Activated naive CD8-positive, alpha-beta T cell (primary cell): ENCODE results near the gene TMC7.
A peak's percentile ranks its signal among the peaks of the same experiment; 100 is the strongest.
"Not testable (repeated sequence)": the region's sequence is repeated elsewhere in the genome, so short reads cannot be mapped to it uniquely, and the experiment has no call there.

ENCODE experiments used
- H3K27ac Mint-ChIP-seq: one replicate; pipeline ENCODE4 v1.8.0; 2021; ENCODE audit warnings: mixed read lengths
- H3K27me3 Mint-ChIP-seq: one replicate; pipeline ENCODE4 v1.8.0; 2021; ENCODE audit warnings: mixed read lengths
- H3K36me3 Mint-ChIP-seq: one replicate; pipeline ENCODE4 v1.8.0; 2021; ENCODE audit warnings: mixed read lengths
- H3K4me1 Mint-ChIP-seq: one replicate; pipeline ENCODE4 v1.8.0; 2021; ENCODE audit warnings: low read depth, mixed read lengths
- H3K4me3 Mint-ChIP-seq: one replicate; pipeline ENCODE4 v1.8.0; 2021; ENCODE audit warnings: mild to moderate bottlenecking, mixed read lengths
- H3K9me3 Mint-ChIP-seq: one replicate; pipeline ENCODE4 v1.8.0; 2021; ENCODE audit warnings: low read depth, mixed read lengths

The TMC7 gene

GRCh38 chr16:18983565-18984434, at the start of gene TMC7:
Gene TMC7, plus strand, starts transcription at chr16:18983934. Its CDS starts 130 bp downstream, at chr16:18984064.
- H3K27ac Mint-ChIP-seq, result no peak within 1 kb of the TSS
- H3K4me1 Mint-ChIP-seq, result peaks cover 4% of the 10 kb centered on the region
- H3K4me3 Mint-ChIP-seq, result peak within 1 kb of the TSS; percentile 25
- no peaks in the 10 kb centered on the region for H3K36me3 Mint-ChIP-seq
- H3K27me3 Mint-ChIP-seq, result peaks cover 10% of the 10 kb centered on the region
- H3K9me3 Mint-ChIP-seq, result no peaks in the 10 kb centered on the region

- Mint-ChIP-seq H3K36me3 (peaks cover 2% of the 10 kb centered on the region), H3K4me1 (no peaks in the 10 kb centered on the region), H3K9me3 (no peaks in the 10 kb centered on the region), H3K27me3 (peaks cover 2% of the 10 kb centered on the region), H3K4me3 (no peak overlapping the region), H3K27ac (no peak overlapping the region)
Observed at GRCh38 chr16:18936727-18937340, 46.9 kb upstream of the TMC7 start.

- H3K36me3 Mint-ChIP-seq, result peaks cover 2% of the 10 kb centered on the region
- H3K27me3 Mint-ChIP-seq, result peaks cover 2% of the 10 kb centered on the region
- H3K4me3 Mint-ChIP-seq, result no peak overlapping the region
- no peak overlapping the region for H3K27ac Mint-ChIP-seq
- H3K4me1 Mint-ChIP-seq, result no peaks in the 10 kb centered on the region
- no peaks in the 10 kb centered on the region for H3K9me3 Mint-ChIP-seq
Observed at GRCh38 chr16:18937390-18937789, 46.3 kb upstream of the TMC7 start.

- peaks cover 2% of the 10 kb centered on the region for H3K36me3 Mint-ChIP-seq
- no peaks in the 10 kb centered on the region for H3K9me3 Mint-ChIP-seq
- no peak overlapping the region for H3K4me3 Mint-ChIP-seq
- no peaks in the 10 kb centered on the region for H3K4me1 Mint-ChIP-seq
- no peak overlapping the region for H3K27ac Mint-ChIP-seq
- H3K27me3 Mint-ChIP-seq, result peaks cover 2% of the 10 kb centered on the region
Observed at GRCh38 chr16:18938986-18939385, 44.7 kb upstream of the TMC7 start.

- peaks cover 2% of the 10 kb centered on the region for H3K36me3 Mint-ChIP-seq
- no peak overlapping the region for H3K27ac Mint-ChIP-seq
- H3K4me1 Mint-ChIP-seq, result peaks cover 6% of the 10 kb centered on the region
- H3K4me3 Mint-ChIP-seq, result no peak overlapping the region
- peaks cover 2% of the 10 kb centered on the region for H3K27me3 Mint-ChIP-seq
- H3K9me3 Mint-ChIP-seq, result no peaks in the 10 kb centered on the region
Observed at GRCh38 chr16:18941471-18941870, 42.3 kb upstream of the TMC7 start.

- H3K27me3 Mint-ChIP-seq, result peaks cover 2% of the 10 kb centered on the region
- no peaks in the 10 kb centered on the region for H3K9me3 Mint-ChIP-seq
- no peak overlapping the region for H3K27ac Mint-ChIP-seq
- H3K36me3 Mint-ChIP-seq, result peaks cover 2% of the 10 kb centered on the region
- no peak overlapping the region for H3K4me3 Mint-ChIP-seq
- H3K4me1 Mint-ChIP-seq, result peaks cover 8% of the 10 kb centered on the region
Observed at GRCh38 chr16:18942061-18942460, 41.7 kb upstream of the TMC7 start.

GRCh38 chr16:18943414-18943813, 40.3 kb upstream of the TMC7 start:
- H3K27ac Mint-ChIP-seq, result no peak overlapping the region

GRCh38 chr16:18945233-18945632, 38.5 kb upstream of the TMC7 start:
- Mint-ChIP-seq H3K36me3 (no peaks in the 10 kb centered on the region), H3K27me3 (no peaks in the 10 kb centered on the region), H3K9me3 (no peaks in the 10 kb centered on the region), H3K4me1 (peaks cover 8% of the 10 kb centered on the region), H3K27ac (no peak overlapping the region), H3K4me3 (no peak overlapping the region)

More at GRCh38 chr16:18943414-18943813, 40.3 kb upstream of the TMC7 start:
- Mint-ChIP-seq H3K4me1 (peaks cover 8% of the 10 kb centered on the region), H3K4me3 (no peak overlapping the region), H3K27me3 (no peaks in the 10 kb centered on the region), H3K9me3 (no peaks in the 10 kb centered on the region), H3K36me3 (no peaks in the 10 kb centered on the region)

- H3K27ac Mint-ChIP-seq, result no peak overlapping the region
- no peaks in the 10 kb centered on the region for H3K27me3 Mint-ChIP-seq
Observed at GRCh38 chr16:18948372-18949020, 35.2 kb upstream of the TMC7 start.

GRCh38 chr16:18950469-18951185, 33.1 kb upstream of the TMC7 start:
- Mint-ChIP-seq H3K27me3 (peaks cover 1% of the 10 kb centered on the region), H3K36me3 (no peaks in the 10 kb centered on the region), H3K9me3 (no peaks in the 10 kb centered on the region), H3K4me3 (no peak overlapping the region), H3K4me1 (peaks cover 11% of the 10 kb centered on the region), H3K27ac (no peak overlapping the region)

More at GRCh38 chr16:18948372-18949020, 35.2 kb upstream of the TMC7 start:
- H3K4me1 Mint-ChIP-seq, result peaks cover 13% of the 10 kb centered on the region
- H3K9me3 Mint-ChIP-seq, result no peaks in the 10 kb centered on the region
- no peak overlapping the region for H3K4me3 Mint-ChIP-seq
- H3K36me3 Mint-ChIP-seq, result no peaks in the 10 kb centered on the region

- H3K4me1 Mint-ChIP-seq, result peaks cover 7% of the 10 kb centered on the region
- H3K4me3 Mint-ChIP-seq, result no peak overlapping the region
- H3K27me3 Mint-ChIP-seq, result peaks cover 1% of the 10 kb centered on the region
- H3K36me3 Mint-ChIP-seq, result no peaks in the 10 kb centered on the region
- H3K27ac Mint-ChIP-seq, result no peak overlapping the region
- H3K9me3 Mint-ChIP-seq, result no peaks in the 10 kb centered on the region
Observed at GRCh38 chr16:18953547-18953946, 30.2 kb upstream of the TMC7 start.

- H3K27ac Mint-ChIP-seq, result peak overlapping the region; percentile 66
- not testable (repeated sequence) for H3K36me3 Mint-ChIP-seq, H3K4me1 Mint-ChIP-seq, H3K27me3 Mint-ChIP-seq, H3K9me3 Mint-ChIP-seq
- peak overlapping the region; percentile 85 for H3K4me3 Mint-ChIP-seq
Observed at GRCh38 chr16:18955874-18956580, 27.7 kb upstream of the TMC7 start.

- H3K36me3 Mint-ChIP-seq, H3K4me1 Mint-ChIP-seq, H3K9me3 Mint-ChIP-seq, H3K27me3 Mint-ChIP-seq: not testable (repeated sequence)
- Mint-ChIP-seq H3K4me3 (peak overlapping the region; percentile 85), H3K27ac (peak overlapping the region; percentile 11)
Observed at GRCh38 chr16:18956658-18957241, 27.0 kb upstream of the TMC7 start.

GRCh38 chr16:18958621-18959029, 25.1 kb upstream of the TMC7 start:
- peaks cover 1% of the 10 kb centered on the region for H3K27me3 Mint-ChIP-seq
- H3K36me3 Mint-ChIP-seq, result no peaks in the 10 kb centered on the region
- no peak overlapping the region for H3K4me3 Mint-ChIP-seq
- no peaks in the 10 kb centered on the region for H3K9me3 Mint-ChIP-seq
- H3K27ac Mint-ChIP-seq, result no peak overlapping the region
- peaks cover 2% of the 10 kb centered on the region for H3K4me1 Mint-ChIP-seq
